ENCODE data around the gene KRTAP12-3. TPM values are rescaled to one million over a fixed set of nuclear protein-coding genes. Genes with fewer than 3 reads are reported as not detected.
"Not testable (repeated sequence)": the region's sequence is repeated elsewhere in the genome, so short reads cannot be mapped to it uniquely, and the experiment has no call there.

Gene KRTAP12-3, protein sequence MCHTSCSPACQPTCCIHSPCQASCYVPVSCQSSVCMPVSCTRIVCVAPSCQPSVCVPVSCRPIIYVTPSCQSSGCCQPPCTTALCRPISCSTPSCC
- not detected in 2 replicates for total RNA-seq

DNA sequence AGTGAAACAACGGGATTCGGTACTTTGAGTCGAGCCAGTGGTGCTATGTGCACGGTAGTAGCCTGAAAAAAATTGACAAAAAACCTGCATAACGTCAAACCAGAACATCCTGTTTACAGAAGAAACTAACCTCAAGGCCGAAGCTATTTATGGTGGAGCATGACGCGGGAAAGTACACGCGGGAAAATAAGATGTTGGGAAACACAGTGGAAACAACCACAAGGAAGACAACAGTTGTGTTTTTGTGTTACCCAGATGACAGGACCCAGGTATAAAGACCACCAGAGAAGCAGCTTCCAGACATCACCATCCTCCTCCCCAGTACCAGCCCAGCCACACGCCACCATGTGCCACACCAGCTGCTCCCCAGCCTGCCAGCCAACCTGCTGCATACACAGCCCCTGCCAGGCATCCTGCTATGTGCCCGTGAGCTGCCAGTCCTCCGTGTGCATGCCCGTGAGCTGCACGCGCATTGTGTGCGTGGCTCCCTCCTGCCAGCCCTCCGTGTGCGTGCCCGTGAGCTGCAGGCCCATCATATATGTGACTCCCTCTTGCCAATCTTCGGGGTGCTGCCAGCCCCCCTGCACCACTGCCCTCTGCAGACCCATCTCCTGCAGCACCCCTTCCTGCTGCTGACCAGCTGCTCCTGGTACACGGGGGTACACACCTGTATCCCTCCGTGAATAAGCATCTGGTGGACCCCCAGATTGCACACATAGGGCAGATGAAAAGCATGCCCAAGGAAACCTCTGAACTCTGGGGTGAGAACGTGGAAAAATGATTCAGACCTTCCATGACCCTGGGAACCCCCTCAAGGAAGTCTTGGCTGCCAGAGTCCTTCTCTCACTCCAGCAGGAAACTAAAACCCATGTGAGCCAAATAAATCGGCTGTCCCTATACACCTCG lies at the start of gene KRTAP12-3:
Gene KRTAP12-3 (plus strand): TSS at position 298 of the 906 bp plus-strand sequence. CDS start 48 bp downstream, at position 346.
- Mint-ChIP-seq H3K9me3 (peaks cover 39% of the 10 kb centered on the region), H3K36me3 (ENCODE audit: low read depth) (peaks cover 33% of the 10 kb centered on the region), H3K27ac (peak within 1 kb of the TSS; percentile 54), H3K4me1 (ENCODE audit: low read depth) (peaks cover 40% of the 10 kb centered on the region), H3K4me3 (ENCODE audit: low read depth) (peak within 1 kb of the TSS; percentile 30), H3K27me3 (ENCODE audit: low read depth) (peaks cover 8% of the 10 kb centered on the region)
- intact Hi-C loops (cut with micrococcal nuclease), result no loop called here
- DNase-seq (ENCODE audit: low spot score), result peak; percentile 39

DNA sequence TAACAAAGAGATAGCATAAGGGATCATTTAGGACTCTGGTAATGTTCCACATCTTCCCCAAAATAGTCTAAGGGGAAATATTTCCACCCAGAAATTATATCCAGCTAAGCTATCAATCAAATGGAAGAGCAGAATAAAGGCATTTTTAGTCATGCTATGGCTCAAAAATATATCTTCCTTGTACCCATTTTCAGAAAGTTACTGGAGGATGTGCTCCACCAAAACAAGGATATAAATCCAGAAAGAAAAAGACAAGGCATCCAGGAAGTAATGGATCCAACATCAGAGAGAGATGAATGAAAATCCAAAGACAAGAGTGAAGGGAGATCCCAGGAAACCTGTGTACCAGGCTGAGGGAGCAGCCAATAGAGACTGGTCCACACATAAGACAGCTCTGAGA lies 48.5 kb upstream of the KRTAP12-3 start:
- Mint-ChIP-seq H3K4me3 (ENCODE audit: low read depth) (no peak overlapping the region), H3K9me3 (peaks cover 38% of the 10 kb centered on the region), H3K27me3 (ENCODE audit: low read depth) (peaks cover 12% of the 10 kb centered on the region), H3K36me3 (ENCODE audit: low read depth) (no peaks in the 10 kb centered on the region), H3K4me1 (ENCODE audit: low read depth) (no peaks in the 10 kb centered on the region), H3K27ac (no peak overlapping the region)
- intact Hi-C loops (cut with micrococcal nuclease), result no loop called here
- no peak for DNase-seq (ENCODE audit: low spot score)

DNA sequence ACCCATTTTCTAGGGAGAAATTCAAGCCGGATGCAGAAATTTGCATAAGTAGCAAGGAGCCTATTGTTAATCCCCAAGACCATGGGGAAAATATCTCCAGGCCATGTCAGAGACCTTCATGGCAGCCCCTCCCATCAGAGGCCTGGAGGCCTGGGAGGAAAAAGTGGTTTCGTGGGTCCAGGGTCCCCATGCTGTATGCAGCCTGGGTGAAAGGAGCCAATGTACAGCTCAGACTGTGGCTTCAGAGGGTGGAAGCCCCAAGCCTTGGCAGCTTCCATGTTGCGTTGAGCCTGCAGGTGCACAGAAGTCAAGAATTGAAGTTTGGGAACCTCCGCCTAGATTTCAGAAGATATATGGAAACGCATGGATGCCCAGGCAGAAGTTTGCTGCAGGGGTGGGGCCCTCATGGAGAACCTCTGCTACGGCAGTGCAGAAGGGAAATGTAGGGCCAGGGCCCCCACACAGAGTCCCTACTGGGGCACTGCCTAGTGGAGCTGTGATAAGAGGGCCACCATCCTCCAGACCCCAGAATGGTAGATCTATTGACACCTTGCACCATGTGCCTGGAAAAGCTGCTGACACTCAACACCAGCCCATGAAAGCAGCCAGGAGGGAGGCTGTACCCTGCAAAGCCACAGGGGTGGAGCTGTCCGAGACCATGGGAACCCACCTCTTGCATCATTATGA lies 47.4 kb upstream of the KRTAP12-3 start:
- H3K27ac Mint-ChIP-seq; H3K27me3 Mint-ChIP-seq (ENCODE audit: low read depth); H3K4me1 Mint-ChIP-seq (ENCODE audit: low read depth); H3K36me3 Mint-ChIP-seq (ENCODE audit: low read depth); H3K4me3 Mint-ChIP-seq (ENCODE audit: low read depth); DNase-seq (ENCODE audit: low spot score); intact Hi-C loops (cut with micrococcal nuclease): not testable (repeated sequence)
- H3K9me3 Mint-ChIP-seq, result peaks cover 38% of the 10 kb centered on the region

DNA sequence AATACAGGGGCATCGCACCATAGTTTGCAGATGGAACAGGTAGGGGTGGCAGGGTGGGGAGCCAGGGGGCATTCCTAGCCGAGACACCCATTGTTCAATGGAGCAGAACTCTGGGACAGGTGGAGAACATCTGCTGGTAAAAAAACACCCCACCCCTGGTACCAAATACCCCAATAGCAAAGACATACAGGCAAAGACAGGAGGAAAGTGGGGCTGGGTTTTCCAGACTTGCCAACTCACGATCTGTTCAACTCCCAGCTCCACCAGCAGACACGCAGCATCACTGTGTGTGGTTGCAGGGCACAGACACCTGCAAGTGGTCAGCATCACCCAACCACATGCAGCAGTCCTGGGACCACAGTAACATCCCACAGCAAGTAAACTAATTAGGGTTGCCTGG lies 46.2 kb upstream of the KRTAP12-3 start:
- intact Hi-C loops (cut with micrococcal nuclease), result no loop called here
- Mint-ChIP-seq H3K9me3 (peaks cover 35% of the 10 kb centered on the region), H3K4me1 (ENCODE audit: low read depth) (no peaks in the 10 kb centered on the region), H3K27me3 (ENCODE audit: low read depth) (peaks cover 1% of the 10 kb centered on the region), H3K4me3 (ENCODE audit: low read depth) (no peak overlapping the region), H3K27ac (no peak overlapping the region), H3K36me3 (ENCODE audit: low read depth) (no peaks in the 10 kb centered on the region)
- DNase-seq (ENCODE audit: low spot score), result no peak

DNA sequence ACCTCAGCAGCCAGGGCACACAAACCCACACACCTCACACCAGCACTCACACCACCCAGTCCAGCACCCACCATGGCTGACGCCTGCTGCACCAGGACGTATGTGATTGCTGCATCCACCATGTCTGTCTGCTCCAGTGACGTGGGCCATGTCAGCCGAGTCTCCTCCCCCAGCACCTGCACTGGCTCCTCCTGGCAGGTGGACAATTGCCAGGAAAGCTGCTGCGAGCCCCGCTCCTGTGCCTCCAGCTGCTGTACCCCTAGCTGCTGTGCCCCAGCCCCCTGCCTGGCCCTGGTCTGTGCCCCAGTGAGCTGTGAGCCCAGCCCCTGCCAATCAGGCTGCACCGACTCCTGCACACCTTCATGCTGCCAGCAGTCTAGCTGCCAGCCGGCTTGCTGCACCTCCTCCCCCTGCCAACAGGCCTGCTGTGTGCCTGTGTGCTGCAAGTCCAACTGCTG lies 45.7 kb upstream of the KRTAP12-3 start, which contains the start of gene KRTAP10-8:
Gene KRTAP10-8 (plus strand): TSS at position 51 of the 458 bp plus-strand sequence. CDS start 22 bp downstream, at position 73.
- Mint-ChIP-seq H3K27ac (no peak within 1 kb of the TSS), H3K27me3 (ENCODE audit: low read depth) (no peaks in the 10 kb centered on the region), H3K9me3 (peaks cover 34% of the 10 kb centered on the region), H3K4me1 (ENCODE audit: low read depth) (no peaks in the 10 kb centered on the region), H3K36me3 (ENCODE audit: low read depth) (no peaks in the 10 kb centered on the region), H3K4me3 (ENCODE audit: low read depth) (no peak within 1 kb of the TSS)
- no peak for DNase-seq (ENCODE audit: low spot score)
- intact Hi-C loops (cut with micrococcal nuclease), result no loop called here

DNA sequence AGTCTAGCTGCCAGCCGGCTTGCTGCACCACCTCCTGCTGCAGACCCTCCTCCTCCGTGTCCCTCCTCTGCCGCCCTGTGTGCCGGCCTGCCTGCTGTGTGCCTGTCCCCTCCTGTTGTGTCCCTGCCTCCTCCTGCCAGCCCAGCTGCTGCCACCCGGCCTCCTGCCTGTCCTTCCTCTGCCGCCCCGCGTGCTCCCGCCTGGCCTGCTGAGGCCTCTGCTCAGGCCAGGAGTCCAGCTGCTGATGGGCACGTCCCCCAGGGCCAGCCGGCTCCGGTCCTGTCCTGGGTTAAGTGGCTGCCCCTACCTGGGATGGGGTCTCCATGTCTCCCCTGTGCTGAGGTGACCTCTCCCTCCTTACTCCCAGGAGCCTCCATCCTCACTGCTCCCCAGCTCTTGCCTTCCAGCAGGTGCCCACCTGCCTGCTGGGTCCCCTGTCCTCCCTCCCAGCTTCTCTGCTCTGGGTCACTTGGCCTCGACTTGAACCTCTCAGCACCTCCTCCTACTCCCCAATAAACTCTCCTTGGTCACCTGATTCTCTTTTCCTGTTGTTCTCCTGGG lies 45.0 kb upstream of the KRTAP12-3 start:
- no peak for DNase-seq (ENCODE audit: low spot score)
- Mint-ChIP-seq H3K36me3 (ENCODE audit: low read depth) (no peaks in the 10 kb centered on the region), H3K9me3 (peaks cover 34% of the 10 kb centered on the region), H3K4me3 (ENCODE audit: low read depth) (no peak overlapping the region), H3K27me3 (ENCODE audit: low read depth) (no peaks in the 10 kb centered on the region), H3K27ac (no peak overlapping the region), H3K4me1 (ENCODE audit: low read depth) (no peaks in the 10 kb centered on the region)
- intact Hi-C loops (cut with micrococcal nuclease), result no loop called here

DNA sequence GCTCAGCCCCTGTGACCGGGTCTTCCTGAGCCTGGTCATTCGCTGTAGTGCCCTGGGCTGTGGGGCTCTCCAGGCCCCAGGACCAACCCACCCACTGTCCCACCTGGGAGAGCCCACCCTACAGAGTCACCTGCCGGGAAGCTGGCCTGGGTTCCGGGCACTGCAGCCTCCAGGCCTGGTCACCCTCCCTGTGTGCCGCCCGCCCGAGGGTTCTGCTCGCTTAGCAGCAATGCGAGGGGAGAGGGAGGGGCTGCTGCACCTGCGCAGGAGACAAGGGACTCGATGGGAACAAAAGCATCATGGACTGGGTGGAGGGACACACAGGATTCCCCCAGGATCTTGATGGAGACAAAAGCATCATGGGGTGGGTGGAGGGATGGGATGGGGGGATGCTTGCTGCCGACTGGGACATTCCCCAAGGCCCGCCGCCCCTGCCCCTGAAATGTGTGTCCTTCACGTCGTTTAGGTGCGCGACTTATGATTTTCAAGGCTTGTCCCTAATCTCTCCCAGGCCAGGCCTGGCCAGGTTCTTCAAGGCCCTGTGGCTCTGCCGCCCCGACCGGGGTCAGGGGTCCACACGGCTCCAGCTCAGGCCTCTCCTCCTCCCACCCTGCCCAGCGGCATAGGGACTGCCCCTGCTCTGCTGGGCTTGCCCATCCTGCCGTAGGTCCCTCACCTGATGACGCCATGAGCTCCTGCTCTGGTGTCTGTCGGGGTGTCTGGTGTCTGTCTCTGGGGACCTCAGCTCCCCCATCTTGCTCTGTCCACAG lies 44.2 kb upstream of the KRTAP12-3 start:
- Mint-ChIP-seq H3K27ac (no peak overlapping the region), H3K36me3 (ENCODE audit: low read depth) (no peaks in the 10 kb centered on the region), H3K27me3 (ENCODE audit: low read depth) (no peaks in the 10 kb centered on the region), H3K4me1 (ENCODE audit: low read depth) (peaks cover under 1% of the 10 kb centered on the region), H3K4me3 (ENCODE audit: low read depth) (no peak overlapping the region), H3K9me3 (peaks cover 36% of the 10 kb centered on the region)
- DNase-seq (ENCODE audit: low spot score), result no peak
- intact Hi-C loops (cut with micrococcal nuclease), result no loop called here

DNA sequence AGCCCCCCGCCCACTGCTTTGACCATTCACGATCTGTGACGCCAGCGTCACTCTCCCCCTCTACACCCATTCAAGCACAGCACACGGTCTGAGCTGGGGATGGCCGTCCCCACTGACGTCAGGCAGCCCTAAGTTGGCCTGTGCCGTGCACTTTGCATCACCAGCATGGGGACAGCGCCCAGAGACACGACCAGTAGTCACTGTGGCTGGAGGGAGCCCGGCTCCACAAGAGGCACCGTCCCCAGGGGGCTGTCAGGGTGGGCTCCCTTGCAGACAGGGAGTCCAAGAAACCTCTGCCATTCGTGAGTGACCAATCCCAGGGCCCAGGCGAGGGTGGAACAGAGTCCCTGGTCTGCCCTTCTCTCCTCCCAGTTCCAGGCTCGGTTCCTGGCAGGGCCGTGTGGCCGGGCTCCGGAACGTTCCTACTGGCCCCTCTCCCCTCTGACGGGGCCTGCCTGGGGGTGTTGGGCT lies 43.5 kb upstream of the KRTAP12-3 start:
- H3K9me3 Mint-ChIP-seq, result peaks cover 37% of the 10 kb centered on the region

DNA sequence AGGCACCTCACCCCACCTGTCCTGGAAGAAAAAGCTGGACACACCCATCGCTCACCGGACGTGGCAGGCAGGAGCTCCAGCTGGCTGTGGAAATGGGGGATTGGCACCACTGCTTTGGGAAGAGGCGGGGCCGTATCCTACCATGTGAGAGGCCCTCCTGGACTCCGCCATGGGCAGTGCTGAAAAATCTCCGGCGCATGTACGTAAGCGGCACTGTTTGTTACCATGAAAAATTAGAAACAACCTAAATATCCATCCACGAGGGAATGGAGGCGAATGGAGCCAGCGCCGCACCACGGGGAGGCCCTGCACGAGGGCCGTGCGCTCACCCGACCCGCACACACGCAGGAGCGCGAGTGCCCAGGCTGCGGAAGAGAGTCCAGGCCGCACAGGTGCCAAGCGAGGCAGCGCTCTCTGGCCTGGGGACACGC lies 42.8 kb upstream of the KRTAP12-3 start:
- Mint-ChIP-seq H3K36me3 (ENCODE audit: low read depth) (peaks cover 14% of the 10 kb centered on the region), H3K27ac (no peak overlapping the region), H3K4me1 (ENCODE audit: low read depth) (peaks cover 8% of the 10 kb centered on the region), H3K27me3 (ENCODE audit: low read depth) (no peaks in the 10 kb centered on the region), H3K9me3 (peaks cover 37% of the 10 kb centered on the region), H3K4me3 (ENCODE audit: low read depth) (no peak overlapping the region)
- intact Hi-C loops (cut with micrococcal nuclease), result no loop called here
- DNase-seq (ENCODE audit: low spot score), result no peak

More for the DNA sequence above, 43.5 kb upstream of the KRTAP12-3 start:
- Mint-ChIP-seq H3K4me1 (ENCODE audit: low read depth) (peaks cover 7% of the 10 kb centered on the region), H3K27me3 (ENCODE audit: low read depth) (no peaks in the 10 kb centered on the region), H3K4me3 (ENCODE audit: low read depth) (no peak overlapping the region), H3K27ac (no peak overlapping the region), H3K36me3 (ENCODE audit: low read depth) (peaks cover 6% of the 10 kb centered on the region)
- no peak for DNase-seq (ENCODE audit: low spot score)
- intact Hi-C loops (cut with micrococcal nuclease), result no loop called here

DNA sequence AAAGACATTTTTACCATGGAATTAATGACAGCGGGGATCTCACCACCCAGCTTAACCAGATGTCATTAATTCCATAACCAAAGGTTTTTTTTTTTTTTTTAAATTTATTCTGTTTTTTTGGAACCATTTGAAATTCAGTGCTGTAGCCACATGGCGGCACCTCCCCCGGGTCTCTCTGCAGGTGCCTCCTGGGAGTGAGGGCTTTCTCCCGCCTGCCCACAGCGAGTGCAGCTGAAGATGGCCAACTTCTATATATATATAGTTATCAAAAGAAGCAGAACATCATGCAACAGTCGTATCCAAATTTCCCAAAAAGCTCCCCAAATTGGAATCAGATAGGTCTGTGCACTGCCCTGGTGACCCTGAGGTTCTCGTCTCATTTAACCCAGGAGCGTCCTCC lies 42.3 kb upstream of the KRTAP12-3 start:
- intact Hi-C loops (cut with micrococcal nuclease), result no loop called here
- peaks cover 37% of the 10 kb centered on the region for H3K9me3 Mint-ChIP-seq
- peaks cover 17% of the 10 kb centered on the region for H3K36me3 Mint-ChIP-seq (ENCODE audit: low read depth)
- H3K27ac Mint-ChIP-seq, result no peak overlapping the region
- no peak for DNase-seq (ENCODE audit: low spot score)
- H3K4me1 Mint-ChIP-seq (ENCODE audit: low read depth), result peaks cover 8% of the 10 kb centered on the region
- no peak overlapping the region for H3K4me3 Mint-ChIP-seq (ENCODE audit: low read depth)
- H3K27me3 Mint-ChIP-seq (ENCODE audit: low read depth), result no peaks in the 10 kb centered on the region

DNA sequence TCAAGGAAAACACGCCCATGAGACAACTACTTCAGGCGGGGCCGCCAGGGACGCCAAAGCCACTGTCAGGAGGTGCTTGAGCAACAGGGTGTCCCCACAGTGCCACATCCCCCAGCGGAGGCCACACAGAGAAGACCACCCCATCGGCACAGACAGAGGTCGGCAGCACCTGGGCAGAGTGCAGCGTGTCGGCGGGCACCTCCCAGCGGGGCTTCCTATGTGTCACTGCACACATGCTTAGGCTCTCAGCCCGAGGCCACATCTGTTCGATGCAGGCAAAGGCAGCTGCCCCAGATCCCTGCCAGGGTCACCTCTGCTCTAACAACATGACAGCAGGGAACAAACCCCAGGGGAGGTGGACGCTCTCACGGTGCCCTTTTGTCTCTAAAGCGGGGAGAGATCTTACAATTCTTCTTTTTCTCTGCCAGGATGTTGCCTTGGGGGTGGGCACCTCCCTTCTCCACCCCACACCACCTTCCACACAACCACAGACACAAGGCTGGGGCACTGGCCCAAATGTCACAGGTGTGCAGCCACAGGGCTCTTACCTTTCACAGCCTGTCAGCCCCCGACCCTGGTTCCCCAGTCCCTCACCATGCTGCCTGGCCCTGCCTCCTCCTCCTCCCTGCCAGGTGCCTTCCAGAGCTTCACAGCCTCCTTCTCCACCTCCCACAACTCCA lies 41.7 kb upstream of the KRTAP12-3 start:
- Mint-ChIP-seq H3K27me3 (ENCODE audit: low read depth) (no peaks in the 10 kb centered on the region), H3K36me3 (ENCODE audit: low read depth) (peaks cover 22% of the 10 kb centered on the region), H3K9me3 (peaks cover 36% of the 10 kb centered on the region), H3K4me3 (ENCODE audit: low read depth) (no peak overlapping the region), H3K27ac (no peak overlapping the region), H3K4me1 (ENCODE audit: low read depth) (peaks cover 8% of the 10 kb centered on the region)
- no peak for DNase-seq (ENCODE audit: low spot score)
- intact Hi-C loops (cut with micrococcal nuclease), result no loop called here

DNA sequence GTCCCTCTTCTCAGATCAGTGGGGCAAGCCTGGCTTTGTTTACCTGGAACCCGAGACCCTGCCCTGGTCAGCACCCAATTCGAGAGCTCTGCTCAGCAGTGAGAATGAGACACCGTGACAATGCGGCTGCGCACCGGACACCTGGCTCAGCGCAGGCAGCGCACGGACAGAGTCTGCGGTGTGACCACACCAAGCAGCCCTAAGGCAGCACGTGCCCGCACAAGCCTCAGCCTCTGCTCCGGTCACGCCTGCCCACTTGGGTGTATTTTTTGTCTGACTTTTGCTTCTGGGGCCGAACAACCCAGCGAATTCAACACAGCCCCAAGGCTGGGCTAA lies 41.2 kb upstream of the KRTAP12-3 start:
- Mint-ChIP-seq H3K27ac (no peak overlapping the region), H3K4me3 (ENCODE audit: low read depth) (no peak overlapping the region), H3K27me3 (ENCODE audit: low read depth) (no peaks in the 10 kb centered on the region), H3K4me1 (ENCODE audit: low read depth) (peaks cover 8% of the 10 kb centered on the region), H3K36me3 (ENCODE audit: low read depth) (peaks cover 22% of the 10 kb centered on the region), H3K9me3 (peaks cover 31% of the 10 kb centered on the region)
- intact Hi-C loops (cut with micrococcal nuclease), result no loop called here
- DNase-seq (ENCODE audit: low spot score), result no peak
